GM12864 (cell line): ENCODE results near the gene GALNS.

Experiments
- DNase-seq: peaks from one replicate; pipeline ENCODE4 v3.0.0-alpha.2; 2011; ENCODE audit warnings: low read depth
- H3K4me3 ChIP-seq: 2 replicates; pipeline ENCODE4 v1.5.1; 2011; ENCODE audit warnings: mild to moderate bottlenecking, low read depth, low read length, control low read depth
- CTCF ChIP-seq: IDR thresholded peaks from 2 replicates; pipeline ENCODE4 v1.5.1; 2011; ENCODE audit warnings: low read depth, mild to moderate bottlenecking, moderate library complexity, low read length, control low read depth, inconsistent platforms; ENCODE audit errors: missing control alignments

Gene GALNS

DNA sequence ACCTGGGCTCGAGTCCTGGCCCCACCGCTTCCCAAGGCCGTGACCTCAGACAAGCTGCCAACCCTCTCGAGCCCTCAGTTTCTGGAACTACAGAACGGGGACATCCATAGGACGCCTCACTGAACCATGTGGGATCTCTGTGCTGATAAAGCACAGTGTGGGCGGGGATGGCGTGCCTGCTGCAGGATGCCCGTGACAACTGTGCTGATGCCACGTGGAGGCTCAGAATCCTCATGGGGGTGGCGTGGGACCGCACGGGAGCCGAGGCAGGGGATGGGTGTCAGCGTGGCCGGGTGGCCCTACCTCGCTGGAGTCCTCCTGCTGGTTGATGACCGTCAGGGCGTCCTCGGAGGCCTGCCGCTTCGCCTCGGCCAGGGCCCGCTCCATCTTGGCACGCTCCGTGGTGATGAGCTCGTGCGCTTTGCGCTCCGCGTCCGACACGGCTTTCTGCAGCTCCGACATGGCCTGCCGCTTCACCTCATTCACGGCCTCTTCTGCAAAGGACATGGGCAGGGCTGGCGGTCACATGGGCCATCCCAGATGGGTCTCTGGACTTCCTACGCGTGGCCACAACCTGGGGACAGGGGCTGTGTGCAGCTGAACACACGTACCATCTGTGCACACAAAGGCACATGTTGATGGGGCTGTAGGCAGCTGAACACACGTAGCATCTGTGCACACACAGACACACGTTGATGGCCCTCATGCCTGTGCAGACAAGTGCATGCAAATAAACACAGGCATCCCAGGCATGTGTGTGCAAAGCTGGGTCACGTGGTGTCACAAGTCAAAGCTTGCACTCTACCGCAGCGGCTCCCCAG lies 22.4 kb upstream of the GALNS start:
- TF ChIP-seq CTCF: no peak
- no peak for DNase-seq
- no peak overlapping the region for H3K4me3 ChIP-seq

GRCh38 chr16:88878356-88878755 lies 21.6 kb upstream of the GALNS start:
- DNase-seq: no peak
- no peak for TF ChIP-seq CTCF
- H3K4me3 ChIP-seq: no peak overlapping the region

GRCh38 chr16:88877564-88878289 lies 21.0 kb upstream of the GALNS start:
- no peak overlapping the region for H3K4me3 ChIP-seq
- TF ChIP-seq CTCF: no peak
- DNase-seq: no peak

DNA sequence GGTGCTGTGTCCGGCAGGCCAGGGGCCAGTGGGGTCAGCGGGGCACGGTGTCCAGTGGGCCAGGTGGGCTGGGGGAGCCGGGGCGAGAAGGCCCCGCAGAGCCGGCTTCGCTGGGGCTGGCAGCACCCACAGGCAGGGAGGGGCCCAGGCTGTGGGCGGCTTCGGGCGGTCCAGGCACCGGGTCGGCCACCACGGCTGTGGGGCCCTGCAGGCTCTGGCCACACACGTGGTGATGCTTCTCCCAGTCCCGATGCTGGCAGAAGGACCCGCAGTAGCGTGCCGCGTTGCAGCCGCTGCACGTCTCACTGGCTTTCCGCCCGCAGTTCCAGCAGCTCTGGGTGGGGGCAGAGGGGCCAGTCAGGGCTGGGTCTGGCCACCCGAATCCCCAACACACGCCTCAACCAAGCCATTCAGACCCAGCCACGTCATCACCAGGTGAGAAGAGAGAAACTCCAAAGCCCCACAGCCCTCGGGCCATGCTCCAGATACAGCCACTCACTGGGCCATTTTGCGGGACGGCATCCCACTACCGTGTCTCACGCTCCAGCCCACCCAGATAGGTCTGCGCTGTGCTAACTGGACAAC lies 20.3 kb upstream of the GALNS start:
- no peak for TF ChIP-seq CTCF
- no peak for DNase-seq
- no peak overlapping the region for H3K4me3 ChIP-seq

DNA sequence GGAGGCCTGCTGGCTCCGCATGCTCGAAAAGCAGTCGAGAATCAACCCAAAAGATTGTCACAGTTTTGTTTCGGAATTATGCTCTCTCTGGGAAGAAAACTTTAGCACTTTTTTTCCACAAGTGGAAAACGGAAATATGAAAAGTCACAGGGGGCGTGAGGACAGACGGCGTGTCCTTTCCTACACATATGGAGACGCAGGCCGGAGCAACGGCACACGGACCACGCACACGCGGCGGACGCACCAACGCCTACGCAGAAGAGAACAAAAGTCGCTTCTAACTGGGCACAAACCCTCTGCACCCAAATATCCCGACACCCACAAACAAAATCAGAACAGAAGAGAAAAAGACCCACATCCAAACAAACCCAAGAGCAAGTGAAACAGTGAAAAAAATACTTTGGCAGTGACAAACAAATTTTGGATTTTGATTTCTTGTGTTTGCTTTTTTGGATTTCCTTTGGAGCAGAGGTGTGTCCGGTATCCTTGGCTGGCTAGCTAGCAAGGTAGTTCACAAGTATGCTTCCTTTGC lies 19.0 kb upstream of the GALNS start:
- no peak overlapping the region for H3K4me3 ChIP-seq
- no peak for TF ChIP-seq CTCF

DNA sequence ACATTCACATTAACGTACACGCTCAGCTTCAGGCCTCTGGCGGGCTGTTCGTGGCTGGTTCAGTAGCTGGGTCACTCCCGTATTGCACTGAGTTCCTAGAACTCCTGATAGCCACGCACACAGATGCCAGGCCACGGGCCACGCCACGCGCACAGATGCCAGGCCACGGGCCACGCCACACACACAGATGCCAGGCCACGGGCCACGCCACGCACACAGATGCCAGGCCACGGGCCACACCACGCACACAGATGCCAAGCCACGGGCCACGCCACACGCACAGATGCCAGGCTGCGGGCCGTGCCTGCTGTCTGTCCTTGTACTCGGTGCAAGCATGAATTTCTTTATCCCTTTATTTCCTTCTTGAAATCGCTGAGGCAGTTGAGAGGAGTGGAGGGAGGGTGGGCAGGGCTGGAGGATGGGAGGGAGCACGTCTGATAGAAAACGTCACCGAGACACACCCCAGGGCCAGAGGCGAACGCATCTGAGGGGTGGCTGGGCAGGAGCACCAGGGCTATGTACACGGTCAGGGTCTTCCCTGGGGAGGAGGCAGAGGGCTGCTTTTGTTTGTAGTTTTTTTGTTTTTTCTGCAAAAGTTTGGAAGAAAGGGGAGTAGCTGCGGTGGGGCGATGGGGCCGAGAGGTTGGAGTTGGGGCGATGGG lies 18.3 kb upstream of the GALNS start:
- H3K4me3 ChIP-seq: no peak overlapping the region
- TF ChIP-seq CTCF: no peak
- DNase-seq: no peak

More for the DNA sequence above, 19.0 kb upstream of the GALNS start:
- no peak for DNase-seq
